Left lung (tissue), 10 donors: Measurements from ENCODE around the gene CTNNA3. TPM values are rescaled to one million over a fixed set of nuclear protein-coding genes. Genes with fewer than 3 reads are reported as not detected.

Experiments
- ATAC-seq: fragments of 200-7000 bp; cut with Tn5 transposase; one replicate; pipeline ENCODE4 v1.9.1; 2020; ENCODE audit warnings: moderate library complexity
- DNase-seq, 4 donors: peaks; one replicate each; pipeline ENCODE4 v3.0.0-alpha.2; 2013 to 2020
- H3K27ac ChIP-seq, 2 donors: fragments of 200-600 bp; sonication (generic) in 1 of 2; one replicate each; pipeline versions ENCODE4 v1.5.0 to v1.8.0; 2020 to 2021
- H3K27me3 ChIP-seq, 2 donors: fragments of 200-600 bp; sonication (generic) in 1 of 2; one replicate each; pipeline versions ENCODE4 v1.5.0 to v1.8.0; 2020 to 2021
- H3K36me3 ChIP-seq, 2 donors: fragments of 200-600 bp; sonication (generic) in 1 of 2; one replicate each; pipeline versions ENCODE4 v1.5.0 to v1.8.0; 2020 to 2021
- H3K4me1 ChIP-seq, 2 donors: fragments of 200-600 bp; one replicate each; pipeline ENCODE4 v1.8.0; 2021
- H3K4me3 ChIP-seq, 2 donors: fragments of 200-600 bp; sonication (generic) in 1 of 2; one replicate each; pipeline versions ENCODE4 v1.5.0 to v1.8.0; 2020 to 2021; ENCODE audit warnings: mild to moderate bottlenecking in 1 of 2
- H3K9me3 ChIP-seq, 2 donors: fragments of 200-600 bp; sonication (generic) in 1 of 2; one replicate each; pipeline versions ENCODE4 v1.5.0 to v1.8.0; 2020 to 2021
- CTCF ChIP-seq, 2 donors: fragments of 200-600 bp; sonication (generic) in 1 of 2; IDR thresholded peaks; one replicate each; pipeline versions ENCODE4 v1.5.0 to v1.8.0; 2021; ENCODE audit warnings: antibody characterized with exemption in 2 of 2
- intact Hi-C, 2 donors: fragments of 100-400 bp; cut with DNase I; formaldehyde crosslinking; loops; one replicate each; pipeline versions ENCODE4 v1.11.2 to v1.14.2; 2022
- polyA plus RNA-seq, 6 donors: library from polyadenylated mRNA; unstranded; fragments of 120-200 nt; gene quantifications; one replicate each; pipeline ENCODE4 v1.2.1, GENCODE V29; 2013; ENCODE audit not compliant: insufficient read length in 6 of 6
- total RNA-seq, 2 donors: library from RNA; stranded (reverse); fragmentation: NEBNext Ultra II Directional; extraction: Animal tissue kit (Norgen Biotek cat#: 25700); gene quantifications; one replicate each; pipeline ENCODE4 v1.2.1, GENCODE V29; 2021
- donor health status: DM: no; HTN: yes; CAD: no.
- donor health status: DM: no; HTN: no; CAD: no.

Gene CTNNA3
- total and polyA plus RNA-seq, 8 donors: 1.1 to 8.2 (median 6.6) TPM; not detected in 1

- Histone ChIP-seq H3K4me3 (no peak overlapping the region), H3K36me3 (no peaks in the 10 kb centered on the region), H3K27ac (no peak overlapping the region), H3K9me3 (no peaks in the 10 kb centered on the region), H3K4me1 (no peaks in the 10 kb centered on the region), H3K27me3 (no peaks in the 10 kb centered on the region)
- intact Hi-C loops: no loop called here
- DNase-seq (no peak), ATAC-seq (no peak)
- TF ChIP-seq CTCF (IDR thresholded peaks at IDR 0.05): no peak
Observed at GRCh38 chr10:67659497-67659896, 36.5 kb downstream of the CTNNA3 start.

GRCh38 chr10:67657775-67658174 is 38.2 kb downstream of the CTNNA3 start:
- no peak for TF ChIP-seq CTCF (IDR thresholded peaks at IDR 0.05)
- no peak for ATAC-seq
- no peaks in the 10 kb centered on the region for H3K9me3 ChIP-seq
- H3K27me3 ChIP-seq: no peaks in the 10 kb centered on the region
- DNase-seq: no peak
- no peak overlapping the region for H3K4me3 ChIP-seq
- no peak overlapping the region for H3K27ac ChIP-seq
- H3K36me3 ChIP-seq: no peaks in the 10 kb centered on the region
- intact Hi-C loops: no loop called here
- H3K4me1 ChIP-seq: no peaks in the 10 kb centered on the region

GRCh38 chr10:67650558-67650957 is 45.4 kb downstream of the CTNNA3 start:
- Histone ChIP-seq H3K9me3 (no peaks in the 10 kb centered on the region), H3K27me3 (no peaks in the 10 kb centered on the region), H3K4me3 (no peak overlapping the region), H3K27ac (no peak overlapping the region), H3K36me3 (no peaks in the 10 kb centered on the region), H3K4me1 (no peaks in the 10 kb centered on the region)
- ATAC-seq (no peak), DNase-seq (no peak)
- no peak for TF ChIP-seq CTCF (IDR thresholded peaks at IDR 0.05)
- intact Hi-C loops: no loop called here

- Histone ChIP-seq H3K4me3 (no peak overlapping the region), H3K27me3 (no peaks in the 10 kb centered on the region), H3K27ac (no peak overlapping the region), H3K9me3 (no peaks in the 10 kb centered on the region), H3K4me1 (no peaks in the 10 kb centered on the region), H3K36me3 (no peaks in the 10 kb centered on the region)
- no peak for TF ChIP-seq CTCF (IDR thresholded peaks at IDR 0.05)
- intact Hi-C loops: no loop called here
- DNase-seq (no peak), ATAC-seq (no peak)
Observed at GRCh38 chr10:67648613-67649229, 47.3 kb downstream of the CTNNA3 start.

- ATAC-seq (no peak), DNase-seq (no peak)
- Histone ChIP-seq H3K27ac (no peak overlapping the region), H3K4me1 (no peaks in the 10 kb centered on the region), H3K4me3 (no peak overlapping the region), H3K9me3 (peaks cover 0 to 5% of the 10 kb centered on the region in 2 donors), H3K27me3 (no peaks in the 10 kb centered on the region), H3K36me3 (no peaks in the 10 kb centered on the region)
- no peak for TF ChIP-seq CTCF (IDR thresholded peaks at IDR 0.05)
- intact Hi-C loops: no loop called here
Observed at GRCh38 chr10:67630904-67631303, 65.1 kb downstream of the CTNNA3 start.
